GM19238 (cell line): ENCODE results near the gene DCDC1.

Experiments
- DNase-seq: peaks from one replicate; pipeline ENCODE4 v3.0.0; 2011; ENCODE audit warnings: low spot score; ENCODE audit not compliant: insufficient read length

The DCDC1 gene

GRCh38 chr11:30860146-30860545 lies 509.4 kb downstream of the DCDC1 start:
- DNase-seq, result no peak

- no peak for DNase-seq
Measured at GRCh38 chr11:30859669-30860068, 509.9 kb downstream of the DCDC1 start.

- no peak for DNase-seq
Measured at GRCh38 chr11:30855383-30856006, 514.0 kb downstream of the DCDC1 start.

- DNase-seq, result no peak
Measured at GRCh38 chr11:30853439-30853838, 516.1 kb downstream of the DCDC1 start.

- no peak for DNase-seq
Measured at GRCh38 chr11:30852645-30853044, 516.9 kb downstream of the DCDC1 start.

GRCh38 chr11:30852091-30852490 lies 517.4 kb downstream of the DCDC1 start:
- DNase-seq, result no peak

- no peak for DNase-seq
Measured at GRCh38 chr11:30837252-30837651, 532.3 kb downstream of the DCDC1 start.

- no peak for DNase-seq
Measured at GRCh38 chr11:30832831-30833230, 536.7 kb downstream of the DCDC1 start.

- DNase-seq, result no peak
Measured at GRCh38 chr11:30830681-30831080, 538.9 kb downstream of the DCDC1 start.

GRCh38 chr11:30826911-30827310 lies 542.6 kb downstream of the DCDC1 start:
- DNase-seq, result no peak

- DNase-seq, result no peak
Measured at GRCh38 chr11:30825723-30826122, 543.8 kb downstream of the DCDC1 start.

GRCh38 chr11:30823119-30823518 lies 546.4 kb downstream of the DCDC1 start:
- DNase-seq, result no peak

GRCh38 chr11:30821438-30821965 lies 548.0 kb downstream of the DCDC1 start:
- no peak for DNase-seq

- DNase-seq, result no peak
Measured at GRCh38 chr11:30818721-30819120, 550.8 kb downstream of the DCDC1 start.

GRCh38 chr11:30816959-30817880 lies 552.3 kb downstream of the DCDC1 start:
- DNase-seq, result no peak

- no peak for DNase-seq
Measured at GRCh38 chr11:30815619-30816018, 553.9 kb downstream of the DCDC1 start.

- DNase-seq, result no peak
Measured at GRCh38 chr11:30814737-30815136, 554.8 kb downstream of the DCDC1 start.
